Epithelial cell of esophagus (primary cell): Measurements from ENCODE around the gene KRTAP4-3.
"Not testable (repeated sequence)": the region's sequence is repeated elsewhere in the genome, so short reads cannot be mapped to it uniquely, and the experiment has no call there.

Source experiments
- DNase-seq: peaks from one replicate; pipeline ENCODE4 v3.0.0; 2010; ENCODE audit warnings: low read depth
- H3K4me3 ChIP-seq: 2 replicates; pipeline ENCODE4 v1.5.1; 2011; ENCODE audit warnings: mild to moderate bottlenecking, low read length, control low read depth
- CTCF ChIP-seq: IDR thresholded peaks from 2 replicates; pipeline ENCODE4 v1.5.1; 2011; ENCODE audit warnings: low read depth, mild to moderate bottlenecking, low read length, control low read depth, inconsistent platforms; ENCODE audit not compliant: insufficient read depth; ENCODE audit errors: missing control alignments

KRTAP4-3 gene

GRCh38 chr17:41190328-41190727 lies 22.3 kb upstream of the KRTAP4-3 start:
- DNase-seq, result no peak
- H3K4me3 ChIP-seq, result no peak overlapping the region
- no peak for TF ChIP-seq CTCF

GRCh38 chr17:41189837-41190318 lies 21.9 kb upstream of the KRTAP4-3 start, which contains the start of gene KRTAP9-1:
Gene KRTAP9-1 (plus strand): TSS chr17:41189887. CDS start chr17:41189887, 0 bp downstream.
- DNase-seq, H3K4me3 ChIP-seq: not testable (repeated sequence)

- no peak overlapping the region for H3K4me3 ChIP-seq
- DNase-seq, result no peak
- TF ChIP-seq CTCF, result no peak
Observed at GRCh38 chr17:41186872-41187271, 18.9 kb upstream of the KRTAP4-3 start.

GRCh38 chr17:41185001-41185400 lies 17.0 kb upstream of the KRTAP4-3 start:
- H3K4me3 ChIP-seq, result no peak overlapping the region
- TF ChIP-seq CTCF, result no peak
- peak; percentile 40 for DNase-seq

GRCh38 chr17:41184480-41184961 lies 16.5 kb upstream of the KRTAP4-3 start, which contains the start of gene KRTAP4-1:
Gene KRTAP4-1 (minus strand): TSS chr17:41184911. CDS start chr17:41184854, 57 bp downstream.
- H3K4me3 ChIP-seq, result no peak within 1 kb of the TSS
- TF ChIP-seq CTCF, result no peak
- DNase-seq, result no peak

GRCh38 chr17:41178843-41179616 lies 11.0 kb upstream of the KRTAP4-3 start:
- peak; percentile 23 for DNase-seq
- TF ChIP-seq CTCF, result no peak
- no peak overlapping the region for H3K4me3 ChIP-seq

- H3K4me3 ChIP-seq, result no peak overlapping the region
- no peak for TF ChIP-seq CTCF
- DNase-seq, result peak; percentile 81
Observed at GRCh38 chr17:41178341-41178740, 10.3 kb upstream of the KRTAP4-3 start.
